ENCODE data around the gene GNB3. TPM values are rescaled to one million over a fixed set of nuclear protein-coding genes. Genes with fewer than 3 reads are reported as not detected.

Gene GNB3
- total RNA-seq (2012; rRNA removed) (0.56 and 0.72 TPM in 2 replicates), polyA plus RNA-seq (2012; rRNA removed) (20.5 and 20.7 TPM in 2 replicates), Bru-seq, nascent RNA (percentile 67 among the genes with signal in this experiment), BruChase-seq, experiment 1, labeled RNA remaining after a 6-hour chase (percentile 83 among the genes with signal in this experiment), BruChase-seq, experiment 2, labeled RNA remaining after a 2-hour chase (percentile 86 among the genes with signal in this experiment)
- polyA plus RNA-seq (2012; cell fraction: cytosol; rRNA removed), result 6.0 and 6.9 TPM in 2 replicates
- 166 and 303 TPM in 2 replicates for polyA plus RNA-seq (2012; cell fraction: nucleus; rRNA removed; ENCODE audit: low replicate concordance)
- long read RNA-seq, partial matches to known transcripts, result 0 of 2 reads
- long read RNA-seq, other reads (novel, unspliced or antisense), result 2 of 2 reads

DNA sequence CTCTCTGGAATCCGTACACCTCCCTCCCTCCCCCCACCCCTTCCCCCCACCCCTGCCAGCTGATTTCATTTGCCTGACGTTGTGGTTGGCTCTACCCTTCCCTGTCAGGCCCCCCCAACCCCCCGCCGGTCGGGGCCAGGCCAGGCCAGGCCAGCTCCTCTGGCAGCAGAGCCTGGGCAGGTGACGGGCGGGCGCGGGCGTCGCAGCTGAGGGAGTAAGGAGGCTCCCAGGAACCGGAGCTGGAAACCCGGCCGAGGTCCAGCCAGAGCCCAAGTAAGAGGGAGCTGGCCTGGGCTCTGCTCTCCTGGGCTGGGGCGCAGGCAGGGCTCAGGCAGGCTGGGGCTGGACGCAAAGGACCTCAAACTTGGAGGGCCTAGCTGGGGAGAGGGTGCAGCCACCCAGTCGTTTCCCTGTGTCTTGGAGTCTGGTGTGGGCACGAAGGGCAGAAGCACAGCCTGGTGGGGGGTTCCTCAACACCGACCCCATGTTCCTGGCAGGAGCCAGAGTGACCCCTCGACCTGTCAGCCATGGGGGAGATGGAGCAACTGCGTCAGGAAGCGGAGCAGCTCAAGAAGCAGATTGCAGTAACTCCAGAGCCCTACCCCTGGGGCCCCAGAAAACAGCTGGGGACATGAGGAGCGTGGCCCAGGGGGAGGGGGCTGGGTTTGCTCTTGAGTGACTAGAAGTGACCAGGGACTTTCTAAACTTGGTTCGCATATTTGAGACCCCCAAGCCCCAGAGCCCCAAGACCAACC lies at the start of gene GNB3:
GNB3 (plus strand) TSS at position 165 of the 755 bp plus-strand sequence; CDS start at position 528, 363 bp downstream.
- Histone ChIP-seq H3K27me3 (ENCODE audit: control insufficient read depth, insufficient read depth, low read length) (no peaks in the 10 kb centered on the region), H2AFZ (replicated peaks; ENCODE audit: low read length, poor library complexity) (no peak within 1 kb of the TSS), H2BK15ac (ENCODE audit: low read depth, low read length) (no peak within 1 kb of the TSS), H4K91ac (ENCODE audit: insufficient read depth, low read depth, low read length) (no peak within 1 kb of the TSS), H3K36me3 (ENCODE audit: control insufficient read depth, insufficient read depth, low read length) (peaks cover 74% of the 10 kb centered on the region), H3K18ac (ENCODE audit: low read depth, low read length) (no peak within 1 kb of the TSS), H2AK5ac (ENCODE audit: low read depth, low read length) (no peak within 1 kb of the TSS), H2BK5ac (ENCODE audit: low read depth, low read length, poor library complexity, severe bottlenecking) (no peak within 1 kb of the TSS), H4K5ac (ENCODE audit: low read depth, low read length) (no peak within 1 kb of the TSS), H4K20me1 (ENCODE audit: insufficient read depth, low read length) (peaks cover under 1% of the 10 kb centered on the region), H3K4me2 (ENCODE audit: low read depth, low read length) (no peak within 1 kb of the TSS), H3K14ac (replicated peaks; ENCODE audit: low read depth, low read length) (no peak within 1 kb of the TSS), H4K8ac (ENCODE audit: low read depth in 2 of 2, low read length in 2 of 2) (no peak within 1 kb of the TSS), H3K4ac (ENCODE audit: low read depth, low read length) (no peak within 1 kb of the TSS), H2BK20ac (ENCODE audit: low read depth, low read length) (no peak within 1 kb of the TSS), H3K9me1 (ENCODE audit: insufficient read depth, low read length) (no peaks in the 10 kb centered on the region), H2BK120ac (ENCODE audit: low read depth, low read length) (no peak within 1 kb of the TSS), H3K79me1 (ENCODE audit: low read depth in 1 of 2, low read length in 2 of 2) (no peaks in the 10 kb centered on the region; a peak in 2 of 4 replicates), H3K27ac (ENCODE audit: insufficient read depth, low read length) (no peak within 1 kb of the TSS), H3K4me1 (ENCODE audit: control insufficient read depth, insufficient read depth, low read length) (no peaks in the 10 kb centered on the region), H3K9me3 (ENCODE audit: control insufficient read depth, insufficient read depth, low read length) (no peaks in the 10 kb centered on the region), H3K4me3 (ENCODE audit: insufficient read depth, low read depth, low read length) (no peak within 1 kb of the TSS), H2AK9ac (replicated peaks; ENCODE audit: low read depth, low read length, poor library complexity) (no peak within 1 kb of the TSS), H3K9ac (ENCODE audit: low read depth, low read length) (no peak within 1 kb of the TSS), H3K56ac (ENCODE audit: extremely low read depth, insufficient read depth, low read length) (no peak within 1 kb of the TSS), H3K23ac (ENCODE audit: low read depth, low read length) (no peak within 1 kb of the TSS)
- TF ChIP-seq, protein P1, sequence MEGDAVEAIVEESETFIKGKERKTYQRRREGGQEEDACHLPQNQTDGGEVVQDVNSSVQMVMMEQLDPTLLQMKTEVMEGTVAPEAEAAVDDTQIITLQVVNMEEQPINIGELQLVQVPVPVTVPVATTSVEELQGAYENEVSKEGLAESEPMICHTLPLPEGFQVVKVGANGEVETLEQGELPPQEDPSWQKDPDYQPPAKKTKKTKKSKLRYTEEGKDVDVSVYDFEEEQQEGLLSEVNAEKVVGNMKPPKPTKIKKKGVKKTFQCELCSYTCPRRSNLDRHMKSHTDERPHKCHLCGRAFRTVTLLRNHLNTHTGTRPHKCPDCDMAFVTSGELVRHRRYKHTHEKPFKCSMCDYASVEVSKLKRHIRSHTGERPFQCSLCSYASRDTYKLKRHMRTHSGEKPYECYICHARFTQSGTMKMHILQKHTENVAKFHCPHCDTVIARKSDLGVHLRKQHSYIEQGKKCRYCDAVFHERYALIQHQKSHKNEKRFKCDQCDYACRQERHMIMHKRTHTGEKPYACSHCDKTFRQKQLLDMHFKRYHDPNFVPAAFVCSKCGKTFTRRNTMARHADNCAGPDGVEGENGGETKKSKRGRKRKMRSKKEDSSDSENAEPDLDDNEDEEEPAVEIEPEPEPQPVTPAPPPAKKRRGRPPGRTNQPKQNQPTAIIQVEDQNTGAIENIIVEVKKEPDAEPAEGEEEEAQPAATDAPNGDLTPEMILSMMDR (conservative IDR thresholded peaks at IDR 0.05; ENCODE audit: low read depth, low read length), result no peak
- no peak for TF ChIP-seq RCOR1 (IDR thresholded peaks at IDR 0.05; ENCODE audit: insufficient replicate concordance, low read length)
- intact Hi-C loops (cut with micrococcal nuclease) (no loop called here), in situ Hi-C loops (cut with MboI; ENCODE audit: low sequenced_read_pairs) (no loop called here), dilution Hi-C loops (cut with HindIII; ENCODE audit: low sequenced_read_pairs, unreplicated experiment) (no loop called here)
- no peak for DNase-seq
- 53% methylated on average over 2 of the region's 24 CpGs; no CpG with 5 or more reads in 1 of the 2 experiments for WGBS, 2 experiments (ENCODE audit: extremely low coverage in 2 of 2, insufficient read length in 1 of 2)
- POLR2A ChIA-PET (ENCODE audit: unreplicated experiment), result interaction anchor here (0.5 kb wide), 1 partner anchor 1096 kb away, joined by 5 read pairs; no protein-coding TSS in a partner anchor
- CTCF ChIA-PET, result interaction anchor here (1.3 kb wide), 1 partner anchor 12 kb away, joined by 3 read pairs; no protein-coding TSS in a partner anchor
- BruUV-seq (replicated peaks), result no TSS peak
- ATAC-seq (ENCODE audit: low read depth), result no peak
